ENCODE measurements around the gene RTF2.

The RTF2 gene

GRCh38 chr20:56468316-56469076 is at the start of gene RTF2:
Gene RTF2, plus strand, starts transcription at chr20:56468627. Its CDS starts 71 bp downstream, at chr20:56468698.
- peak; percentile 80 to 85 for DNase-seq

DNA sequence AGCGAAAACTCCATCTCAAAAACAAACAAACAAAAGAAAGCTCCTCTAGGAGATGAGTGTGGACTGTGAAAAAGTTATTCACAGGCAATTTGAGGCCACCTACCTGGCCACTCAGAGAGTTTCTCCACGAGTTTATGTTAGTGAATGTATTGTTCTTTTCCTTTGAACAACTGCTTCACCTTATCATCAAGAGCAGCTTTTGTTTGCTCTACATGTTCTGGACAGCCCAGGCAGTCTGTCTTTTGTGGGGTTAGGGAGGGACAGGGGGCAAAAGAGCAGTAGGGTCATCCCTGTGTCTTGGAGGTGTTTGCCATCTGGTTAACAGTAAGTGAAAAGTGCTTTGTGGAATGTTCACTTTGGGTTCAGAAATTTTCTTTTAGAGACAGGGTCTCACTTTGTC is 48.4 kb upstream of the RTF2 start:
- DNase-seq = no peak

DNA sequence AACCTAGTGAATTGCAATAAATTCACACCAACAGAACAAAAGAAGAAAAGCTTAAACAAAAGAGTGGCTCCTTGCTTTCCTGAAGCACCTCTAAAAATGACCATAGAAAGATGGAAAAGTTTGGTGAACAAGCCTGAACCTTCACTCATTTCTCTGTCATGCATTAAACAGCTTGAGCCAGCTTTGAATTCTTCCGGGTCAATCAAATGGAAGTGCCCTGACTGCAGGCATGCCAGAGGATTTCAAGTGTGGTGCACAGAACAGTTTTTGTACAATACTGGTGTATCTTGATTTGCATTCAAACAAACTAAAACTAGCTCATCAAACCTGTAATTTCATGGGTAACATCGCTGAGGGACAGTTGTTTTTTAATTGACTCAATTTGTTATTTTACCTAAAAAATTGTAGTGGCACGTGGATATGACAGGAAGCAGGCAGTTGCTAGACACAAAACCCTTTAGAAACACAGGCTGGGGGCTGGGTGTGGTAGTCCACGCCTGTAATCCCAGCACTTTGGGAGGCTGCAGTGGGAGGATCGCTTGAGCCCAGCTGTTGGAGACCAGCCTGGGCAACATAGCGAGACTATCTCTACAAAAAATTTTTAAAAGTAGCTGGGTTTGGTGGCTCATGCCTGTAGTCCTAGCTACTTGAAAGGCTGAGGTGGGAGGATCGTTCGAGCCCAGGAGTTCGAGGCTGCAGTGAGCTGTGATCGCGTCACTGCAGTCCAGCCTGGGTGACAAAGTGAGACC is 47.3 kb upstream of the RTF2 start:
- no peak for DNase-seq

DNA sequence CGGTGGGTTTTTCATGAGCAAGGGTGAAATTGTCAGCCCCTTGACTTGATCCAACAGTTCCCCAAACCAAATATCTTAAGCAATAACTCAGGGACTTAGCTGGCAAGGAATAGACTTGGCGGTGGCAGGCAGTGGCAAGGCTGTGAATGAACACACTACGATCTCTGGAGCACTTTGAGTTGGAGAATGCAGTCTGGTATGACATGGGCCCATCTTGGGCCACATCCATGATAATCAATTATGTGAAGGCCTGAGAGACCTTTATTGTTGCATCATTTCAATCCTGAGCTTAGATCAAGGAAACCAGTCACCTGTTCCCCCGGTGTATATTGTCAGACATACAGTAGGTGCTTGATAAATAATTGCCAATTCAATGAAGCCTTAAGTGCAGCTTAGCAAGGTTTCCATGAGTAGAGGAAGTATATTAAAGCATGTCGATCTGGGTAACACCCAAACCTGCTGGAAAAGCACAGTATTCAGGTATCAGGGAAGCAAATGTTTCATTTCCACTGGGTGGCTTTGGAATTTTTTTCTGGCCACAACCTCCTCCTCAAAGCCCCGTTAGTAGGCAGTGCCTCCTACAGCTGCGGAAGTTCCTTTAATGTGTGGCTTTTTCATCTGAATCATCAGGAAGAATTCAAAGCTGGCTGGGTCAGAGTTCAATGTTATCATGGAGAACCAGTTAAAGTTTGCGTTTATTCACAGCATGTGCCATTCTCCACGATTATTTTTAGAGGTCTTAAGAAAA is 46.2 kb upstream of the RTF2 start:
- DNase-seq = peak in 1 of 2 experiments; percentile 19

- DNase-seq = no peak
These were observed 45.6 kb upstream of the RTF2 start for GRCh38 chr20:56422824-56423189.

GRCh38 chr20:56423211-56423610 is 45.2 kb upstream of the RTF2 start:
- DNase-seq = no peak

DNA sequence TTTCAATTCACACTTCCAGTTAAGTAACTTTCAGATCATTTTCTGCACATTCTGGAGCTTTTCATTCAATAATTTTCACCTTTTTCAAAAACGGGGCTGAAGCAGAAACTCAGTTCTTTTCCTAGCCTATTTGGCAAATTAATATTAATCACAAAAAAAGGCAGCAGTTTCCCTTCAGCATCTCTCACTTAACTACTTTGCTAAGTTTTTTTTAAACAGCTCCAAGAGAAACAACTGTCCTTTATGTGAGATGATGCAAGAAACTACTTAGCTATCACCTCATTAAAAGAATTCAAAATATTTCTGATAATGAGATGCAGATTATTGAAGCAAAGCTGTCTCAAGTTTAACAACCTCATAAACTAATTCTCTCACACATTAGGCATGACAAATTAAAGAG is 44.5 kb upstream of the RTF2 start:
- DNase-seq = no peak

GRCh38 chr20:56424931-56425330 is 43.5 kb upstream of the RTF2 start:
- DNase-seq = no peak

GRCh38 chr20:56426026-56426425 is 42.4 kb upstream of the RTF2 start:
- no peak for DNase-seq

DNA sequence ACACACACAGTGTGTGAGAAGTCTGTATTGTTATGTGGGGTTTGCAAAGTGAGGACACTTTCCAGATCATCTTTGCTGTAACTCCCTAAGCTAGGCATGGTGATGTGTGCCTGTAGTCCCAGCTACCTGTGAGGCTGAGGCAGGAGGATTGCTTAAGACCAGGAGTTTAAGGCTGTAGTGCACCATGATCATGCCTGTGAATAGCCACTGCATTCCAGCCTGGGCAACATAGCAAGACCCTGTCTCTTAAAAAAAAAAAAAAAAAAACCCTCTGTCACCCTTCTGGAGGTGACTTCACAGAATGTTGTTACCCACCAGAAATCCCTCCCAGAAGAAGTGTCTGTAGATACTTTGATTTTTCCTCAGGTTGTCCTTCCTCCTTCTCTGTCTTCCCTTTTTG is 41.5 kb upstream of the RTF2 start:
- no peak for DNase-seq

DNA sequence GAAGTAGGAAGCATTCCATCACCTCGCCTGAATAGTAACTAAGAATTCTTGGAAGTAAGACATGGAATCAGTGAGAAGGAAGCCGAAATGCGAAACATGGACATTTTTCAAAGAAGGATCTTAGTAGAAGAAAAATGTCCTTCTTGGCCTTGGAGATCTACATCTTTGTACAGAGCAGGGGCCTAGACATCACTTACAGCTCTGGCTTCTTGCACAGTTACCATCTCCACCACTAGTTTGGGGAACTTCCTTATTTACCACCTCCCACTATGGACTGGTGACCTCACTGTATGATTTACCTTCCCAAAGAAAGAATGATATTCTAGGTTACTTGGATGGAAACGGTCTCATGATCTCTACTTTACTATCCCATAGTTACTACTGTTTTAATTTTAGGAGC is 40.6 kb upstream of the RTF2 start:
- peak; percentile 35 to 41 for DNase-seq

GRCh38 chr20:56428410-56428809 is 40.0 kb upstream of the RTF2 start:
- no peak for DNase-seq

DNA sequence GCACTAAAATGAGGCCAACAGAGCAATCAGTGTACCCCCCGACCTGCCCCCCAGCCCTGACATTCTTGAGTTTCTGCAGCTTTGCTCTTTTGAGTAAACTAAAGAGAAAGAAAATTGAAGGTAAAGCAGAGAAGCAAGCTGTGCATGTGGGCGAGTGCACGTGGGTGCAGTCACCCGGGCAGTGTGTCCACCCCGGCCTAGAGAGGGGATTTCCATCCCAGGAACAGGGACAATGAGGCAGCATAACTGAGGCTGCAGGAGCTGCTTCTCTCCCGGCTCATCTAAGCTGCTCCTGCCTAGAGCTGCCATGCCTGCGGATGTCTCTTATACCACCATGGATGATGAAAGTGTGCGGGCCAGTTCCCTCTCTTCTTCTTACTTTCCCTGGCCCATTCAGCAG is 39.5 kb upstream of the RTF2 start:
- no peak for DNase-seq

DNA sequence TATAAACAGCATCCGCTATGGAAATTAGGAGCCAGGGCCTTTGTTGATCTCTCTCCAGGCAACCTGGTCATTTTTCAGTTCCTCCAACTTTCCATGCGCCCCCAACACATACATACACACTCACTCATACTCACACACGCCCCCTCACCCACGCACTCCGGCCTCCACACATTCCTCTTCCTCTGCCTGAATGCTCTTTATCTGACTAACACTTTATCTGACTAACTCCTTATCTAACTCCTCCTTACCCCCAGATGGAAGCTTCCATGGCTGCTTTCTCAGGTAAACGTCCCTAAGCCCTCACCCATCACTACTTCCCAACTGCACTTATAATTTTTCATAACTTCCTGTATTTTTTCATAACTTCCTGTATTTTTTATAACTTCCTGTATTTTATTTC is 38.9 kb upstream of the RTF2 start:
- DNase-seq = peak; percentile 42 to 75

- DNase-seq = no peak
These were observed 38.5 kb upstream of the RTF2 start for GRCh38 chr20:56429941-56430340.

- no peak for DNase-seq
These were observed 38.0 kb upstream of the RTF2 start for GRCh38 chr20:56430461-56430860.

GRCh38 chr20:56430957-56431356 is 37.5 kb upstream of the RTF2 start:
- DNase-seq = no peak

- DNase-seq = no peak
These were observed 37.0 kb upstream of the RTF2 start for GRCh38 chr20:56431471-56431870.

- no peak for DNase-seq
These were observed 35.1 kb upstream of the RTF2 start for GRCh38 chr20:56433221-56433879.

DNA sequence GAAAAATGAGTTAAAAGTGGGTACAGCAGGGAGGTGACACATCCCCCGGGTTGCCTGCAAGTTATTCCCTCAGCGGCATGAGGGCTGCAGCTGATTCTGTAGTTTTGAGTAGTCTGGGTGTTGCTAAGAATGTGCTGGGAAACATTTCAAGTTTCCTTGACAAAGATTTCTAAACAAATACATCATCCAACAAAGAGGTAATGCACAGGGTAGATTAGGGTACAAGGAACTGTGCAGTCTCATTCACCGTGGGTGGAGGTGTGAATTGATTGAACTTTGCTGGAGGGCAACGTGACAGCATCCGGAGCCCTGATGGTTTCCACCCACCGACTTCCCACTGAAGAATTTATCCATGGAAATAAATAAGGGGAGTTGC is 34.6 kb upstream of the RTF2 start:
- no peak for DNase-seq

- DNase-seq = no peak
These were observed 31.0 kb upstream of the RTF2 start for GRCh38 chr20:56437196-56437960.

GRCh38 chr20:56438284-56438683 is 30.1 kb upstream of the RTF2 start:
- no peak for DNase-seq

Measured in AML-193 (cell line).